Subcutaneous abdominal adipose tissue (tissue), 5 donors: ENCODE data around the gene ZNF618.

Experiments used
- H3K27ac ChIP-seq: one replicate; pipeline ENCODE4 v1.7.0; 2013; ENCODE audit warnings: low read depth, mild to moderate bottlenecking, inconsistent platforms, low read length, moderate library complexity
- H3K27me3 ChIP-seq, 5 donors: one replicate each; pipeline ENCODE4 v1.7.0; 2013; ENCODE audit warnings: low read length in 5 of 5, inconsistent platforms in 1 of 5; ENCODE audit not compliant: control insufficient read depth in 5 of 5, insufficient read depth in 4 of 5
- H3K36me3 ChIP-seq, 5 donors: one replicate each; pipeline ENCODE4 v1.7.0; 2013; ENCODE audit warnings: low read length in 5 of 5; ENCODE audit not compliant: control insufficient read depth in 5 of 5, insufficient read depth in 5 of 5
- H3K4me1 ChIP-seq, 5 donors: one replicate each; pipeline ENCODE4 v1.7.0; 2013; ENCODE audit warnings: low read length in 5 of 5, mild to moderate bottlenecking in 3 of 5, moderate library complexity in 1 of 5; ENCODE audit not compliant: control insufficient read depth in 5 of 5, insufficient read depth in 5 of 5
- H3K4me3 ChIP-seq, 5 donors: one replicate each; pipeline ENCODE4 v1.7.0; 2013; ENCODE audit warnings: low read length in 5 of 5, low read depth in 1 of 5
- H3K9ac ChIP-seq, 5 donors: one replicate each; pipeline ENCODE4 v1.7.0; 2013; ENCODE audit warnings: low read length in 5 of 5, mild to moderate bottlenecking in 4 of 5, moderate library complexity in 3 of 5
- H3K9me3 ChIP-seq, 5 donors: one replicate each; pipeline ENCODE4 v1.7.0; 2013; ENCODE audit warnings: low read length in 5 of 5; ENCODE audit not compliant: control insufficient read depth in 5 of 5
- donor health status: healthy.
- donor health status: healthy.
- donor health status: healthy.
- donor health status: healthy.
- donor health status: healthy.

The ZNF618 gene

GRCh38 chr9:113882181-113882580 lies 6.1 kb downstream of the ZNF618 start:
- Histone ChIP-seq H3K4me1 (peaks cover 0 to 39% (median 27%) of the 10 kb centered on the region in 5 donors), H3K27me3 (no peaks in the 10 kb centered on the region), H3K9ac (no peak overlapping the region), H3K27ac (no peak overlapping the region), H3K36me3 (no peaks in the 10 kb centered on the region), H3K4me3 (no peak overlapping the region), H3K9me3 (no peaks in the 10 kb centered on the region)

DNA sequence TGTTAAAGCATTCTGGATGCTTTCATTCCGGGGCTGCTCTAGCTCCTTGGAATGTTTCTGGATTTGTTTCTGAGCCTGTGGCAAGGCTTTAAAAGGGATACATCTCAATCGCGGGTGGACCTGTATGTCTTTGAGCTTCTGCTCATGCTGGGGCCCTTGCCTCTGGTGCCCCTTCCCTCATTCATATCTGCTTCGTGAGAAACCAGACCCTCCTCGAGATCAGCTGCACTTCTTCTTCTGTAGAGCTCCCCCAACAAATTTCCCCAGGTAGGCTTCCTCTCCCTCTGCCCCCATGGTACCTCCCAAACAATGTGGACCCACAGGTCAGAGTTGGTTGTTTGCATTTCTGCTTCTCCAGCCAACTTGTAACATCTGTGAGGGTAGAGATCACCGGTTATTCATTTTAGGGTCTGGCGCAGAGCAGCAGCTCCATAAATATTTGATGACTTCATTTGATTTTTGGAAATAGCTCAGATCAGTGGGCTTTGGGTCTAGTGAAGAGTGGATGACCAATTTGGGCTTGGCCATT lies 6.6 kb downstream of the ZNF618 start:
- Histone ChIP-seq H3K4me1 (peaks cover 0 to 39% (median 29%) of the 10 kb centered on the region in 5 donors), H3K27ac (no peak overlapping the region), H3K9ac (no peak overlapping the region), H3K4me3 (no peak overlapping the region), H3K9me3 (no peaks in the 10 kb centered on the region), H3K36me3 (no peaks in the 10 kb centered on the region), H3K27me3 (no peaks in the 10 kb centered on the region)

DNA sequence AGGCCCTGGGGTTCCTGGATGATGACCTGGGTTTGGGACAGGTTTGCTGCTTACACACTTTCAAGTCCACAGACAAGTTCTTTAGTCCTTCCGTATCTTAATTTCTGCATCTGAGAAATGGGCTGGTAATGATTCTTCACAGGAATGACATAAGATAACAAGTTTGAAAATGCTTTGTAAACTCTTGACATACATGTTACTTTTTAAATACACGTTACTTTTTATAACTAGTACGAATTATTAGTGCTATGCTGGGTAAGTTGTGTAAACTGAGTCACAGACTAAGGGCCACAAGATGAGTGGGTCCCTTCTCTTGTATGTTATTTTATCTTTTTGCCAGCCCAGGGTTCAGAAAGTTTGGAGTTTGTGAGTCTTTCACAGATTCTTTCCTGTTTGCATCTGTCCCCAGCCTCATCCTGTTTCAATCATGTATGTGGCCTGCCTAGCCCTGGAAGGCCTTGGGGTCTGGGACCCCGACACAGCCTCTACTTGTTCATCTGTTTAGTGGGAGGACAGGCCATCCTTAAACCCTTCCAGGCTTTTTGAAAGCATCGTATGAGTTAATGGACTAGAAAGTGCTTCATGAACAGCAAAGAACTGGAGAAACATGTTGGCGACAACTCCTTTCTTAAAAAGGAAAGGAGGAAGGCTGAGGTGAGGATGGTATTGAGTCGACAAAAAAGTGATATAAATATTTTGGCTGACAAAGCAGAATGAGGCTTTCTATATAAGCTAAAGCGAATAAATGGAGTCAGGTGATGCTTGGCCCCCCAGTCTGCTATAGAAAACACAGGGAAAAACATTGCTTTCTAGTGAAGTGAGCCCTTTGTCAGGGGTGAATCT lies 9.3 kb downstream of the ZNF618 start:
- peak overlapping the region; percentile 42 for H3K27ac ChIP-seq
- peak overlapping the region in 3 of 5 donors; percentile 27 to 43 (median 37) for H3K4me3 ChIP-seq
- peaks cover 0 to 33% (median 30%) of the 10 kb centered on the region in 5 donors for H3K4me1 ChIP-seq
- H3K27me3 ChIP-seq, result no peaks in the 10 kb centered on the region
- H3K36me3 ChIP-seq, result peaks cover 0 to 3% (median 0%) of the 10 kb centered on the region in 5 donors
- peak overlapping the region in 3 of 5 donors; percentile 35 to 44 (median 37) for H3K9ac ChIP-seq
- peaks cover 0 to 2% (median 0%) of the 10 kb centered on the region in 5 donors for H3K9me3 ChIP-seq

DNA sequence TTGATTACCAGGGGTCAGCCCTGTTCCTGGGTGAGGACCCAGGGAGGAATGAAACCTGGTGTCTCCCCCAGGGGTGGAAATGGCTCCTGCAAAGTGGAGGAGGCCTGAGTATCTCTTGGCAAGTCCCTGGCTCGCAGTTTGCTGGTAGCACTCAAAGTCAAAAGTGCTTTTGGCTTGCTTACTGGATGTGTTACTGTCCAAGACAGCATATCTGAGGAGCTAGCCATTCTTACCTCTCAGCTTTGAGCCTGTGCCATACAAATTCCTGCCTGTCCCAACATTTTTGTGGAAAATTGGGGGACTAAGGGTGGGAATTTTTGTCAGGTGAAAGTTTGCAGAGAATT lies 9.9 kb downstream of the ZNF618 start:
- Histone ChIP-seq H3K9ac (peak overlapping the region in 4 of 5 donors; percentile 35 to 44 (median 40)), H3K36me3 (peaks cover 0 to 6% (median 0%) of the 10 kb centered on the region in 5 donors), H3K4me3 (peak overlapping the region; percentile 27 to 56 (median 37)), H3K9me3 (peaks cover 0 to 6% (median 0%) of the 10 kb centered on the region in 5 donors), H3K27ac (peak overlapping the region; percentile 42), H3K27me3 (no peaks in the 10 kb centered on the region), H3K4me1 (peaks cover 0 to 33% (median 30%) of the 10 kb centered on the region in 5 donors)

- H3K9me3 ChIP-seq, result peaks cover 0 to 6% (median 0%) of the 10 kb centered on the region in 5 donors
- peaks cover 0 to 6% (median 0%) of the 10 kb centered on the region in 5 donors for H3K36me3 ChIP-seq
- H3K4me1 ChIP-seq, result peaks cover 0 to 33% (median 30%) of the 10 kb centered on the region in 5 donors
- peak overlapping the region; percentile 42 for H3K27ac ChIP-seq
- no peaks in the 10 kb centered on the region for H3K27me3 ChIP-seq
- peak overlapping the region in 4 of 5 donors; percentile 35 to 44 (median 40) for H3K9ac ChIP-seq
- H3K4me3 ChIP-seq, result peak overlapping the region; percentile 27 to 56 (median 37)
These were observed 10.4 kb downstream of the ZNF618 start for GRCh38 chr9:113886466-113886865.

DNA sequence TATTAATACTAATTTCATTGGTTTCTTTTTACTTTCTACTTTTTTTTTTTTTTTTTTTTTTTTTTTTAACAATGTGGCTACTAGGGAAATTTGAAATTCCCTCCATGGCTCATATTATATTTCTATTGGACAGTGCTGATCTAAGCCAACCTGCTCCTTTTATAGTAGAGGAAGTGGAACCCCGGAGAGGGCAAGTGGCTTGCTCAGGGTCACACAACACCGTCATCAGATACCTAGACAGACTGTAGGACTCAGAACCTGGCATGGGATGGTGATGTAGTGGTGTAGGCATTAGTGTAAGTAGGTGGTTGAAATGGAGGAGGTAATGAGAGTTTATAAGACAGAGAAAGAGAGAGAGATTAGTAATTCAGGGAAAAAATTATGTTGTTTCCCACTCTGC lies 10.8 kb downstream of the ZNF618 start:
- Histone ChIP-seq H3K27ac (no peak overlapping the region), H3K27me3 (no peaks in the 10 kb centered on the region), H3K4me3 (no peak overlapping the region), H3K9ac (peak overlapping the region in 1 of 5 donors; percentile 44), H3K4me1 (peaks cover 0 to 33% (median 30%) of the 10 kb centered on the region in 5 donors), H3K36me3 (peaks cover 0 to 6% (median 0%) of the 10 kb centered on the region in 5 donors), H3K9me3 (peaks cover 0 to 6% (median 0%) of the 10 kb centered on the region in 5 donors)

DNA sequence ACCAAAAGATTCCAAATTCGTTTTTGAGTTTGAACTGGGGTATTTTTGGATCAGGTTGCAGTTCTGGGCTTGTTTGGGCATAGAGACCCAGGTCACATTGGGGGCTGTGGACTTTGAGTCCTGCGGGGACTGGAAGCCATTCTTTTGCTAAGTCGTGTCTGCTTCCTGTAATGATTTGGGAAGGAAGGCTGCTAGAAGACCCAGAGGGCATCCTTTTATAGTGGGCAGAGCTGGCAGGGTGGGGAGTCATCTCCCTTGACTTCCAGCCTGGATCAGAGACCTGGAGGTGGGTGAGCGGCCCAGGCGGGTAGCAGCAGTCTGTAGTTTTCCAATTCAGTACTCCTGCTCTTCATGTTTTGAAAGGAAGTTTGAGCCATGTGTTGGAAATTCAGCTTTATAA lies 11.3 kb downstream of the ZNF618 start:
- peaks cover 0 to 6% (median 0%) of the 10 kb centered on the region in 5 donors for H3K36me3 ChIP-seq
- no peak overlapping the region for H3K27ac ChIP-seq
- H3K9me3 ChIP-seq, result peaks cover 0 to 6% (median 0%) of the 10 kb centered on the region in 5 donors
- H3K4me3 ChIP-seq, result no peak overlapping the region
- H3K4me1 ChIP-seq, result peaks cover 0 to 33% (median 30%) of the 10 kb centered on the region in 5 donors
- H3K9ac ChIP-seq, result no peak overlapping the region
- no peaks in the 10 kb centered on the region for H3K27me3 ChIP-seq

GRCh38 chr9:113888336-113888735 lies 12.2 kb downstream of the ZNF618 start:
- peaks cover 0 to 6% (median 0%) of the 10 kb centered on the region in 5 donors for H3K9me3 ChIP-seq
- peaks cover 0 to 33% (median 30%) of the 10 kb centered on the region in 5 donors for H3K4me1 ChIP-seq
- H3K27ac ChIP-seq, result no peak overlapping the region
- peak overlapping the region in 1 of 5 donors; percentile 10 for H3K4me3 ChIP-seq
- H3K36me3 ChIP-seq, result peaks cover 0 to 6% (median 0%) of the 10 kb centered on the region in 5 donors
- no peaks in the 10 kb centered on the region for H3K27me3 ChIP-seq
- no peak overlapping the region for H3K9ac ChIP-seq

- Histone ChIP-seq H3K9ac (no peak overlapping the region), H3K4me1 (peaks cover 0 to 33% (median 30%) of the 10 kb centered on the region in 5 donors), H3K27me3 (no peaks in the 10 kb centered on the region), H3K9me3 (peaks cover 0 to 6% (median 0%) of the 10 kb centered on the region in 5 donors), H3K27ac (no peak overlapping the region), H3K36me3 (peaks cover 0 to 6% (median 0%) of the 10 kb centered on the region in 5 donors), H3K4me3 (no peak overlapping the region)
These were observed 12.9 kb downstream of the ZNF618 start for GRCh38 chr9:113888976-113889375.

DNA sequence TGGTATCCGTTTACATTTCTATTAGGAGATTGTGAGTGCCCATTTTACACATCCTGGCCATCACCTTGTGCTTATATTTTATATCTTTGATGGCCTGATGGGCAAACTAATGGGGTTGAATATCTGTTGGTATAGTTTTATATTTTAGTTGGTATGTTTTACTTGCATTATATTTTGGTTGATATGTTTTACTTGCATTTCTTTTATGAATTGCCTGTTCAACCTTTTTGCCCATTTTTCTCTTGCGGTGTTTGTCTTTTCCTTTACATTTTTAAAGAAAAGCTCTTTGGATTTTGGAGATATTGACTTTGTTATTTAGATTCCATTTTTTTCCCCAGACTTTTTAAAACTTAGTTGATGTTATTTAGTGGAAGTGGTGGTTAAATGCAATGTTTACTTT lies 14.6 kb downstream of the ZNF618 start:
- H3K27ac ChIP-seq, result no peak overlapping the region
- peaks cover 0 to 30% (median 25%) of the 10 kb centered on the region in 5 donors for H3K4me1 ChIP-seq
- no peak overlapping the region for H3K4me3 ChIP-seq
- no peaks in the 10 kb centered on the region for H3K27me3 ChIP-seq
- H3K36me3 ChIP-seq, result peaks cover 0 to 6% (median 0%) of the 10 kb centered on the region in 5 donors
- H3K9ac ChIP-seq, result no peak overlapping the region
- H3K9me3 ChIP-seq, result peaks cover 0 to 6% (median 0%) of the 10 kb centered on the region in 5 donors
